Measurements from ENCODE around the gene GCNT2. TPM values are rescaled to one million over a fixed set of nuclear protein-coding genes. Genes with fewer than 3 reads are reported as not detected.

The GCNT2 gene
- total and polyA plus RNA-seq, 7 experiments from 2014 or later = 0.45 to 8.5 (median 3.6) TPM

GRCh38 chr6:10552270-10552810 lies 31.2 kb downstream of the GCNT2 start:
- H3K4me3 Mint-ChIP-seq = no peak overlapping the region
- Histone ChIP-seq H3K4me1 (ENCODE audit: control insufficient read depth in 2 of 2, insufficient read depth in 2 of 2, low read length in 2 of 2) (no peaks in the 10 kb centered on the region), H3K9me3 (ENCODE audit: control insufficient read depth in 2 of 3, low read length in 3 of 3) (no peaks in the 10 kb centered on the region), H3K27me3 (ENCODE audit: control insufficient read depth in 2 of 2, insufficient read depth in 2 of 2, low read length in 2 of 2) (no peaks in the 10 kb centered on the region), H3K36me3 (ENCODE audit: control insufficient read depth in 2 of 3, insufficient read depth in 3 of 3, low read length in 3 of 3) (peaks cover 0 to 9% (median 0%) of the 10 kb centered on the region in 3 experiments), H3K4me3 (ENCODE audit: low read length) (no peak overlapping the region), H3K27ac (ENCODE audit: low read depth, low read length) (no peak overlapping the region)
- ChIA-PET CTCF (no interaction called here), POLR2A (no interaction called here)
- no peak overlapping the region for H3K27ac Mint-ChIP-seq
- peaks cover 0 to 5% (median 0%) of the 10 kb centered on the region in 7 donors for H3K4me1 Mint-ChIP-seq
- H3K36me3 Mint-ChIP-seq = peaks cover 0 to 59% (median 32%) of the 10 kb centered on the region in 5 donors
- H3K27me3 Mint-ChIP-seq = no peaks in the 10 kb centered on the region
- no peaks in the 10 kb centered on the region for H3K9me3 Mint-ChIP-seq
- intact Hi-C loops (cut with micrococcal nuclease) = no loop called here
- no peak for ATAC-seq
- DNase-seq = no peak

GRCh38 chr6:10553871-10554270 lies 32.7 kb downstream of the GCNT2 start:
- DNase-seq (no peak), ATAC-seq (no peak)
- H3K9me3 ChIP-seq (ENCODE audit: control insufficient read depth in 2 of 3, low read length in 3 of 3) = no peaks in the 10 kb centered on the region
- no peak overlapping the region for H3K27ac ChIP-seq (ENCODE audit: low read depth, low read length)
- H3K4me1 ChIP-seq (ENCODE audit: control insufficient read depth in 2 of 2, insufficient read depth in 2 of 2, low read length in 2 of 2) = no peaks in the 10 kb centered on the region
- intact Hi-C loops (cut with micrococcal nuclease) = no loop called here
- no peaks in the 10 kb centered on the region for H3K27me3 ChIP-seq (ENCODE audit: control insufficient read depth in 2 of 2, insufficient read depth in 2 of 2, low read length in 2 of 2)
- H3K9me3 Mint-ChIP-seq = no peaks in the 10 kb centered on the region
- H3K27ac Mint-ChIP-seq = no peak overlapping the region
- H3K4me3 ChIP-seq (ENCODE audit: low read length) = no peak overlapping the region
- H3K4me1 Mint-ChIP-seq = peaks cover 0 to 11% (median 0%) of the 10 kb centered on the region in 7 donors
- no peaks in the 10 kb centered on the region for H3K27me3 Mint-ChIP-seq
- POLR2A ChIA-PET = no interaction called here
- H3K36me3 ChIP-seq (ENCODE audit: control insufficient read depth in 2 of 3, insufficient read depth in 3 of 3, low read length in 3 of 3) = peaks cover 0 to 9% (median 0%) of the 10 kb centered on the region in 3 experiments
- H3K36me3 Mint-ChIP-seq = peaks cover 0 to 70% (median 39%) of the 10 kb centered on the region in 5 donors
- H3K4me3 Mint-ChIP-seq = no peak overlapping the region
- CTCF ChIA-PET = no interaction called here

GRCh38 chr6:10554826-10555225 lies 33.7 kb downstream of the GCNT2 start:
- ChIA-PET CTCF (no interaction called here), POLR2A (no interaction called here)
- Histone ChIP-seq H3K27ac (ENCODE audit: low read depth, low read length) (no peak overlapping the region), H3K4me3 (ENCODE audit: low read length) (no peak overlapping the region), H3K4me1 (ENCODE audit: control insufficient read depth in 2 of 2, insufficient read depth in 2 of 2, low read length in 2 of 2) (no peaks in the 10 kb centered on the region), H3K9me3 (ENCODE audit: control insufficient read depth in 2 of 3, low read length in 3 of 3) (no peaks in the 10 kb centered on the region), H3K36me3 (ENCODE audit: control insufficient read depth in 2 of 3, insufficient read depth in 3 of 3, low read length in 3 of 3) (peaks cover 0 to 9% (median 0%) of the 10 kb centered on the region in 3 experiments), H3K27me3 (ENCODE audit: control insufficient read depth in 2 of 2, insufficient read depth in 2 of 2, low read length in 2 of 2) (no peaks in the 10 kb centered on the region)
- Mint-ChIP-seq H3K9me3 (no peaks in the 10 kb centered on the region), H3K27me3 (no peaks in the 10 kb centered on the region), H3K4me1 (peaks cover 0 to 11% (median 0%) of the 10 kb centered on the region in 7 donors), H3K4me3 (no peak overlapping the region), H3K27ac (no peak overlapping the region), H3K36me3 (peaks cover 0 to 61% (median 37%) of the 10 kb centered on the region in 5 donors)
- intact Hi-C loops (cut with micrococcal nuclease) = no loop called here
- ATAC-seq (no peak), DNase-seq (no peak)

GRCh38 chr6:10555625-10556309 lies 34.6 kb downstream of the GCNT2 start:
- H3K4me1 Mint-ChIP-seq = peaks cover 0 to 11% (median 0%) of the 10 kb centered on the region in 7 donors
- no peak overlapping the region for H3K4me3 ChIP-seq (ENCODE audit: low read length)
- no peak overlapping the region for H3K27ac ChIP-seq (ENCODE audit: low read depth, low read length)
- H3K9me3 ChIP-seq (ENCODE audit: control insufficient read depth in 2 of 3, low read length in 3 of 3) = no peaks in the 10 kb centered on the region
- H3K4me1 ChIP-seq (ENCODE audit: control insufficient read depth in 2 of 2, insufficient read depth in 2 of 2, low read length in 2 of 2) = no peaks in the 10 kb centered on the region
- ChIA-PET POLR2A (no interaction called here), CTCF (no interaction called here)
- intact Hi-C loops (cut with micrococcal nuclease) = no loop called here
- no peak overlapping the region for H3K27ac Mint-ChIP-seq
- DNase-seq = no peak
- H3K36me3 Mint-ChIP-seq = peaks cover 0 to 65% (median 38%) of the 10 kb centered on the region in 5 donors
- H3K27me3 Mint-ChIP-seq = no peaks in the 10 kb centered on the region
- ATAC-seq = no peak
- H3K4me3 Mint-ChIP-seq = no peak overlapping the region
- H3K36me3 ChIP-seq (ENCODE audit: control insufficient read depth in 2 of 3, insufficient read depth in 3 of 3, low read length in 3 of 3) = peaks cover 0 to 9% (median 0%) of the 10 kb centered on the region in 3 experiments
- H3K9me3 Mint-ChIP-seq = no peaks in the 10 kb centered on the region
- H3K27me3 ChIP-seq (ENCODE audit: control insufficient read depth in 2 of 2, insufficient read depth in 2 of 2, low read length in 2 of 2) = no peaks in the 10 kb centered on the region

- Histone ChIP-seq H3K36me3 (ENCODE audit: control insufficient read depth in 2 of 3, insufficient read depth in 3 of 3, low read length in 3 of 3) (peaks cover 0 to 9% (median 0%) of the 10 kb centered on the region in 3 experiments), H3K27ac (ENCODE audit: low read depth, low read length) (no peak overlapping the region), H3K27me3 (ENCODE audit: control insufficient read depth in 2 of 2, insufficient read depth in 2 of 2, low read length in 2 of 2) (no peaks in the 10 kb centered on the region), H3K4me3 (ENCODE audit: low read length) (no peak overlapping the region), H3K9me3 (ENCODE audit: control insufficient read depth in 2 of 3, low read length in 3 of 3) (no peaks in the 10 kb centered on the region), H3K4me1 (ENCODE audit: control insufficient read depth in 2 of 2, insufficient read depth in 2 of 2, low read length in 2 of 2) (no peaks in the 10 kb centered on the region)
- ChIA-PET POLR2A (no interaction called here), CTCF (no interaction called here)
- no peak for DNase-seq
- no peak for ATAC-seq
- Mint-ChIP-seq H3K27ac (no peak overlapping the region), H3K9me3 (no peaks in the 10 kb centered on the region), H3K27me3 (no peaks in the 10 kb centered on the region), H3K4me1 (peaks cover 0 to 14% (median 0%) of the 10 kb centered on the region in 7 donors), H3K4me3 (no peak overlapping the region), H3K36me3 (peaks cover under 1 to 66% (median 38%) of the 10 kb centered on the region in 5 donors)
- intact Hi-C loops (cut with micrococcal nuclease) = no loop called here
Observed at GRCh38 chr6:10556589-10556988, 35.4 kb downstream of the GCNT2 start.

GRCh38 chr6:10556992-10557391 lies 35.8 kb downstream of the GCNT2 start:
- intact Hi-C loops (cut with micrococcal nuclease) = no loop called here
- Mint-ChIP-seq H3K36me3 (peaks cover 2 to 70% (median 41%) of the 10 kb centered on the region in 5 donors), H3K4me1 (peaks cover 0 to 17% (median 0%) of the 10 kb centered on the region in 7 donors), H3K27me3 (no peaks in the 10 kb centered on the region), H3K4me3 (no peak overlapping the region), H3K27ac (no peak overlapping the region), H3K9me3 (no peaks in the 10 kb centered on the region)
- POLR2A ChIA-PET = no interaction called here
- Histone ChIP-seq H3K4me3 (ENCODE audit: low read length) (no peak overlapping the region), H3K27ac (ENCODE audit: low read depth, low read length) (no peak overlapping the region), H3K9me3 (ENCODE audit: control insufficient read depth in 2 of 3, low read length in 3 of 3) (no peaks in the 10 kb centered on the region), H3K36me3 (ENCODE audit: control insufficient read depth in 2 of 3, insufficient read depth in 3 of 3, low read length in 3 of 3) (peaks cover 0 to 9% (median 0%) of the 10 kb centered on the region in 3 experiments), H3K27me3 (ENCODE audit: control insufficient read depth in 2 of 2, insufficient read depth in 2 of 2, low read length in 2 of 2) (no peaks in the 10 kb centered on the region), H3K4me1 (ENCODE audit: control insufficient read depth in 2 of 2, insufficient read depth in 2 of 2, low read length in 2 of 2) (no peaks in the 10 kb centered on the region)
- ATAC-seq (no peak), DNase-seq (no peak)
- CTCF ChIA-PET = no interaction called here

- intact Hi-C loops (cut with micrococcal nuclease) = no loop called here
- POLR2A ChIA-PET = no interaction called here
- Histone ChIP-seq H3K4me1 (ENCODE audit: control insufficient read depth in 2 of 2, insufficient read depth in 2 of 2, low read length in 2 of 2) (no peaks in the 10 kb centered on the region), H3K4me3 (ENCODE audit: low read length) (no peak overlapping the region), H3K9me3 (ENCODE audit: control insufficient read depth in 2 of 3, low read length in 3 of 3) (no peaks in the 10 kb centered on the region), H3K36me3 (ENCODE audit: control insufficient read depth in 2 of 3, insufficient read depth in 3 of 3, low read length in 3 of 3) (peaks cover 0 to 9% (median 0%) of the 10 kb centered on the region in 3 experiments), H3K27me3 (ENCODE audit: control insufficient read depth in 2 of 2, insufficient read depth in 2 of 2, low read length in 2 of 2) (no peaks in the 10 kb centered on the region), H3K27ac (ENCODE audit: low read depth, low read length) (no peak overlapping the region)
- no peak for ATAC-seq
- H3K27me3 Mint-ChIP-seq = no peaks in the 10 kb centered on the region
- CTCF ChIA-PET = no interaction called here
- no peak overlapping the region for H3K27ac Mint-ChIP-seq
- H3K4me3 Mint-ChIP-seq = no peak overlapping the region
- peaks cover 2 to 67% (median 39%) of the 10 kb centered on the region in 5 donors for H3K36me3 Mint-ChIP-seq
- peaks cover 0 to 17% (median 0%) of the 10 kb centered on the region in 7 donors for H3K4me1 Mint-ChIP-seq
- DNase-seq = no peak
- H3K9me3 Mint-ChIP-seq = no peaks in the 10 kb centered on the region
Observed at GRCh38 chr6:10557913-10558312, 36.8 kb downstream of the GCNT2 start.

All from naive thymus-derived CD4-positive, alpha-beta T cell (primary cell).